ENCODE measurements around the gene EBF3.
A peak's percentile ranks its signal among the peaks of the same experiment; 100 is the strongest.

EBF3 gene, protein sequence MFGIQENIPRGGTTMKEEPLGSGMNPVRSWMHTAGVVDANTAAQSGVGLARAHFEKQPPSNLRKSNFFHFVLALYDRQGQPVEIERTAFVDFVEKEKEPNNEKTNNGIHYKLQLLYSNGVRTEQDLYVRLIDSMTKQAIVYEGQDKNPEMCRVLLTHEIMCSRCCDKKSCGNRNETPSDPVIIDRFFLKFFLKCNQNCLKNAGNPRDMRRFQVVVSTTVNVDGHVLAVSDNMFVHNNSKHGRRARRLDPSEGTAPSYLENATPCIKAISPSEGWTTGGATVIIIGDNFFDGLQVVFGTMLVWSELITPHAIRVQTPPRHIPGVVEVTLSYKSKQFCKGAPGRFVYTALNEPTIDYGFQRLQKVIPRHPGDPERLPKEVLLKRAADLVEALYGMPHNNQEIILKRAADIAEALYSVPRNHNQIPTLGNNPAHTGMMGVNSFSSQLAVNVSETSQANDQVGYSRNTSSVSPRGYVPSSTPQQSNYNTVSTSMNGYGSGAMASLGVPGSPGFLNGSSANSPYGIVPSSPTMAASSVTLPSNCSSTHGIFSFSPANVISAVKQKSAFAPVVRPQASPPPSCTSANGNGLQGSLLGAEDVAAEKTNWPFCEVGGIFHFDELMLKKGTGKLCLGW

GRCh38 chr10:129963641-129964501, at the start of gene EBF3:
TSS of gene EBF3 (minus strand) at chr10:129964274. CDS start at chr10:129963768, 506 bp downstream.
- peak; percentile 63 to 65 for ATAC-seq

- no peak for ATAC-seq
Measured at GRCh38 chr10:130013335-130014262, 49.5 kb upstream of the EBF3 start.

DNA sequence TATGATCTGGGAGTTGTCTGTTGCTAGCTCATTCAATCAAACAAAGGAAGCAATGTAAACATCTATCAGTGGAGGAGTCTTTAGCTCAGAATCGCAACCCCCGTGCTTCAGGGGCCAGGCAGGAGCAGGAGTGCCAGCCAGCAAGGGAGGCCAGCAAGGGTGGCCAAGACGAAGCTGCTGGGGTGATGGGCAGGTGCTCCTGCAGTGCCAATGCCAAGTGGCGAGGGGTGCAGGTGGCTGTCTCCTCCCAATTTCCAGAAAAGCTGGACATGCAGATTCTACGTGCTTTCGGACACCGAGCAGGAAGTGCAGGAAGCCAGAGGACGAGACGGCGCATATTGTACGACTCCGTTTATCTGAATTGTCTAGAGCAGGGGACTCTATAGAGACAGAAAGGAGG, 48.1 kb upstream of the EBF3 start:
- no peak for ATAC-seq

GRCh38 chr10:130010653-130011052, 46.6 kb upstream of the EBF3 start:
- ATAC-seq, result no peak

- no peak for ATAC-seq
Measured at GRCh38 chr10:130009228-130009627, 45.2 kb upstream of the EBF3 start.

DNA sequence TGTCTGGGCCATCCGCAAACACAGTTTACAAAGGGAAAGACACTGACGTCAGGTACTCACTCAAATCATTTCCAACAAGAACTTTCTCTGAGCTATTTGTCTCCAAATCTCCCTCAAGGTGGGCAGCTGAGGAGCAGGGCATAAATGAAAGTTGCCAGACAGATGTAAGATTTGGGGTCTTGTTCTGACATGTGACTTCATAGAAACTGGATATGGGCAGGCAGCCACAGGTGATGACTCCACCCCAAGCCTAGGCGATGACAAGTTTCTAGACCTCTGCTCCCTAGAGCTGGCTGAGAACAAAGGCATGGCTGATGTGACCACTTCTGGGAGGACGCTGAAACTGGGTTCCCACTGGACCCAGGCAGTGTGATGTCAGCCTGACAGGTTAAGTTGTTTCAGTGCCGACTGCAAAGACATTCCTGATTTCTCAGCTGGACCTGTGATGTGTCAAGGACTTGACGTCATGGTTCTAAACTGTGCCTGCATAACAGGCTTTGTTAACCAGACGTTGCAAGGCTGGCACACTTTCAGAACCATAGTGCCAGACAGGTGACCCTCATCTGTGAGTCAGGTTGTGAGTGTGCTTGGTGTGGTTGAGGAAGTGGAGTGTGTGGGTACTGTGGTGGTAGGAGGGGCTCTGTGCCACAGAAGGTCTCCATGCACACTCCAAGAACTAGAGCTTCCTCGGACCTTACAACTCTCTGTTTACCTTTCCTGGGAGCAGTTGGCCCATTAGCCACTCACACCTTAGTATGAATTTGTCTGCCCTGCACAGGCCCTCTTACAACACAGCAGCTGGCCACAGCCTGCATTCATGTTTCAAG, 39.9 kb upstream of the EBF3 start:
- ATAC-seq, result no peak

- no peak for ATAC-seq
Measured at GRCh38 chr10:130003166-130003565, 39.1 kb upstream of the EBF3 start.

- ATAC-seq, result no peak
Measured at GRCh38 chr10:130002606-130003005, 38.5 kb upstream of the EBF3 start.

DNA sequence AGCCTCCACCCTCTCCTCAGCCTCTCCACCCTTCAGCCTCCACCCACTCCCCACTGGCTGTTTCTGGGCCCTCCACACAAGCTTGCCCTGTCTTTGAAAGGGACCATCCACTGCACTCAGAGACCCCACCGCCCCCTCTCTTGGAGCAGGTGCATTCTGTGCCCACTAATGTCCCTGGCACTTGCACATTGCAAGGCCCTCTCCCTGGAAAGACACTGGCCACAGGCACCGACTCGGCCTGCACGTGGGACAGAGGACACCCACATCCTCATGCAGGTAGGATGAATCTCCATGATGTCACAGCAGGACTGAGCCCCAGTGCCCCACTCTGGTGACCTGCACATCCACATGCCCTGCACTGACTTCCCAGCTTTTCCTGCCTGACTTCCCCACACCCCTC, 36.8 kb upstream of the EBF3 start:
- no peak for ATAC-seq

DNA sequence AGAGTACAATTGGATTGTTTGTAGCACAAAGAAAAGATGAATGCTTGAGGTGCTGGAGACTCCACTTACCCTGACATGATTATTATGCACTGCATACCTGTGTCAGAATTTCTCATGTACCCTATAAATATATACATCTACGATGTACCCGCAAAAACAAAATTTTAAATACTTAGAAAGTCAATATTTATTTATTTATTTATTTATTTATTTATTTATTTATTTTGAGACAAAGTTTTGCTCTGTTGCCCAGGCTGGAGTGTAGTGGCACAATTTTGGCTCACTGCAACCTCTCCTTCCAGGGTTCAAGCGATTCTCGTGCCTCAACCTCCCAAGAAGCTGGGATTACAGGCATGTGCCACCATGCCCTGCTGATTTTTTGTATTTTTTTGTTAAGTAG, 35.1 kb upstream of the EBF3 start:
- ATAC-seq, result no peak

- ATAC-seq, result no peak
Measured at GRCh38 chr10:129993621-129994020, 29.5 kb upstream of the EBF3 start.

- ATAC-seq, result no peak
Measured at GRCh38 chr10:129992356-129992755, 28.3 kb upstream of the EBF3 start.

DNA sequence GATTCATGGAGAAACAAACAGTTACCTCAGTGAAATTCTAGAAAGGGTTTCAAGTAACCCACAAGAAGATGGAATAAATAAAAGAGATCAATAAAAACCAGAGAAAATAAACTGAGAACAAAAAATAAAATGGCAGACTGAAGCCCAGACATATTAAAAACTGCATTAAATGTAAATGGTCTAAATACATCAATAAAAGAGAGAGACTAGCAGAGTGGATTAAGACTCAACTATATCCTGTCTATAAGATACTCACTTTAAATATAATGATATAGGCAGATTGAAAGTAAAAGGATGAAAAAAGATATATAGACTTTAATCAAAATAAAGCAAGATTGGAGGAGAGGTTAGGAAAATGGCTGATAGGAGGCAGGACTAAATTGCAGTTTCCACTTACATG, 18.8 kb upstream of the EBF3 start:
- ATAC-seq, result no peak

- no peak for ATAC-seq
Measured at GRCh38 chr10:129978980-129979379, 14.9 kb upstream of the EBF3 start.

- ATAC-seq, result no peak
Measured at GRCh38 chr10:129978322-129978721, 14.2 kb upstream of the EBF3 start.

GRCh38 chr10:129977794-129978193, 13.7 kb upstream of the EBF3 start:
- no peak for ATAC-seq

- ATAC-seq, result no peak
Measured at GRCh38 chr10:129973674-129974059, 9.6 kb upstream of the EBF3 start.

DNA sequence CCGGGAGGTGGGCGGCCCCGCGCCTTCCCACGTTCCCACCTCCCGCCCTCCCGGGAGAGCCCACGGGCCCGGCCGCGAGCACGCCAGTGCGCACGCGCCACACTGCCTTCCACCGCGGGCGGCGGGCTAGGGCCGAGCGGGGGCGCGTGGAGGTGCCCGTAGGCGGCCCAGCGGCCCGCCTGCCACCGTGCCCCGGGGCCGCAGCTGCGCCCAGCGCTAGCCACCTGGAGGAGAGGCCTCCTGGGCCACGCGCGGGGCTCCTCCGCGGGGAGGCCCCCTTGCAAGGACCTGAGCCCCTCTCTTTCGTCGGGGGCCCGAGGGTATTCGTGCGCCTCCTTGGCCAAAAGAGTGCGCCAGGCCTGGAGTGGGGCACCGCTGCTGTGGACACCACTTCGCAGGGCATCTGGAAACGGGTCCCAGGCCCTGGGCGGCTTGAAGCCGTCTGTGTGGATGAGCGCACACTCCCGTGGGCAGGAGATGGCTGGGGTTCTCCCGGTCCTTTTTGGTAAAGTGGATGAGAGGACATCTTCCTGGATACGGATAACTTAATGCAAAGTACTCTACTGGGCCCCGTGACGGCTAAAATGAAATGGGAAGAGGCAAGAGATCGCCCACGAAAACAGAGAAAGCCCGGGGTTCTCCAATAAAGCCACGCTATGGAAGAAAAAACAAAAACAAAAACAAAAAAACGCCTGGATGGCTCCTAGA, 9.0 kb upstream of the EBF3 start:
- ATAC-seq, result no peak

DNA sequence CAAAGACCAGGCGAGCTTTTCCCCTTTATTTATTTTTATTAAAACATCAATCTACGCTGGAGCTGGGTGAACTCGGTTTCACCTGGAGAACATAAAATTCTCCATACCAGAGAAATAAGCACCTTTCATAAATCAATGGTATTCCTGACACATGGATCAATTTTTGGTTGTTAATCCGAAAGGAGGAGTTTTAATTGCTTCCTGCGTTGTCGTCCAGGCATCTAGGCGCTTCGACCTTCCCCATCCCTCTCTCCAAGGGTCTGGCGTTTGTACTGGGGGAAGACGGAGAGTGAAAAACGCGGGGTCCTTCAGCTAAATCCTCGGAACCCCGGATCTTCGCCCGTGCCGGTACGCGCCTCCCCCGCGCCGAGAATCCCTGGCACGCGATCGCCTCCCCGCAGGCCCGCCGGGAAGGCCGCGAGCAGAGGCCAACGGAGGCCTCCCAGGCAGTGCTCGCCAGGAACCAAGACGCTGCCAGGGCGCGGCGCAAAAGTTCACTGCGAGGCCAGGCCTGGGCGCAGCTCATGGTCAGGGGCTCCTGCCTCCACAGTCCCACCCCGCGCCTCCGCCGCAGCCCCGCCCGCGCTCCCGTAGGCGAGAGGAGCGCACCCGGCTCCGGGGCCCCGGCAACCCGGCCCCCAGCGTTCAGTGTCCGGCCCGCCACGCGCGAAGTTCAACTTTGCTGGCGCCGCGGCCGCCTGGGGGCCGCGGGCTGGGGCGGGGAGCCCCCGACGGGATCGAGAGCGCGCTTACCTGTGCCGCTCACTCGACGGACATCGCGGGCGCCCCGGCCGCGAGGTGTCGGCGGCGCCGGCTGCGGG, 8.3 kb upstream of the EBF3 start:
- ATAC-seq, result no peak
